B cell (primary cell): ENCODE data around the gene PCDHGB6. TPM values are rescaled to one million over a fixed set of nuclear protein-coding genes. Genes with fewer than 3 reads are reported as not detected.

Experiments
- ATAC-seq: fragments of 200-7000 bp; cut with Tn5 transposase; one replicate; pipeline ENCODE4 v1.10.0; 2021; ENCODE audit warnings: low read depth, mild to moderate bottlenecking, moderate number of reproducible peaks, moderate library complexity
- CTCF ChIA-PET: fragments of 350-600 bp; sonication (Branson Sonifier 250); formaldehyde crosslinking; loops from one replicate; lab custom pipeline; 2021; ENCODE audit warnings: antibody characterized with exemption, inconsistent platforms; lab: Charles Lee
- POLR2A ChIA-PET: fragments of 350-600 bp; sonication (Branson Sonifier 250); formaldehyde crosslinking; loops from one replicate; lab custom pipeline; 2021; ENCODE audit warnings: antibody characterized with exemption; lab: Charles Lee
- DNase-seq: peaks from one replicate; pipeline ENCODE4 v3.0.0; 2013
- H2AFZ ChIP-seq: 2 replicates; pipeline ENCODE4 v1.6.1; 2012; ENCODE audit warnings: mild to moderate bottlenecking, low read depth, low read length; ENCODE audit not compliant: insufficient read depth, poor library complexity, severe bottlenecking
- H3K27ac ChIP-seq, 2 donors: 1 replicate in 1 of 2; 2 replicates in 1 of 2; pipeline ENCODE4 v1.5.1; 2012 to 2013; ENCODE audit warnings: low read length in 2 of 2, mild to moderate bottlenecking in 2 of 2, moderate library complexity in 1 of 2
- H3K27me3 ChIP-seq, 4 experiments: fragments of 200-600 bp in 1 of 4; sonication (generic) in 1 of 4; replicated peaks in 1 of 4; 1 replicate in 2 of 4; 2 replicates in 2 of 4; pipeline versions ENCODE4 v1.6.1 to v1.7.0; 2013 to 2016; ENCODE audit warnings: low read length in 3 of 4, mild to moderate bottlenecking in 2 of 4, mixed read lengths in 1 of 4, moderate library complexity in 1 of 4; ENCODE audit not compliant: insufficient read depth in 4 of 4, control insufficient read depth in 3 of 4; ENCODE audit errors: control extremely low read depth in 1 of 4
- H3K36me3 ChIP-seq, 2 experiments: replicated peaks in 1 of 2; 1 replicate in 1 of 2; 2 replicates in 1 of 2; pipeline versions ENCODE4 v1.6.1 to v1.7.1; 2013; ENCODE audit warnings: low read length in 1 of 2; ENCODE audit not compliant: insufficient read depth in 2 of 2, control insufficient read depth in 1 of 2; ENCODE audit errors: control extremely low read depth in 1 of 2, extremely low read depth in 1 of 2
- H3K4me1 ChIP-seq, 2 donors: fragments of 200-600 bp in 1 of 2; sonication (generic) in 1 of 2; 1 replicate in 1 of 2; 2 replicates in 1 of 2; pipeline versions ENCODE4 v1.5.1 to v1.6.1; 2013 to 2017; ENCODE audit warnings: low read length in 2 of 2; ENCODE audit not compliant: control insufficient read depth in 2 of 2, insufficient read depth in 2 of 2
- H3K4me2 ChIP-seq: replicated peaks from 2 replicates; pipeline ENCODE3; 2012; ENCODE audit warnings: mild to moderate bottlenecking, low read depth, low read length; ENCODE audit not compliant: poor library complexity, severe bottlenecking
- H3K4me3 ChIP-seq, 5 experiments: fragments of 200-600 bp in 1 of 5; sonication (generic) in 1 of 5; 1 replicate in 3 of 5; 2 replicates in 2 of 5; pipeline versions ENCODE4 v1.5.1 to v1.7.0; 2011 to 2016; ENCODE audit warnings: low read length in 4 of 5, mild to moderate bottlenecking in 4 of 5, low read depth in 2 of 5, control low read depth in 1 of 5, moderate library complexity in 1 of 5; ENCODE audit not compliant: insufficient read depth in 1 of 5; ENCODE audit errors: control extremely low read depth in 1 of 5, extremely low read depth in 1 of 5
- H3K79me2 ChIP-seq: fragments of 200-600 bp; sonication (generic); one replicate; pipeline ENCODE4 v1.6.0; 2016; ENCODE audit warnings: low read length; ENCODE audit not compliant: control insufficient read depth, insufficient read depth
- H3K9ac ChIP-seq: fragments of 200-600 bp; sonication (generic); 2 replicates; pipeline ENCODE4 v1.6.1; 2017; ENCODE audit warnings: mild to moderate bottlenecking, low read length, moderate library complexity
- H3K9me3 ChIP-seq, 3 donors: one replicate each; pipeline versions ENCODE4 v1.6.1 to v1.7.1; 2013; ENCODE audit warnings: low read length in 2 of 3; ENCODE audit not compliant: control insufficient read depth in 2 of 3, insufficient read depth in 1 of 3; ENCODE audit errors: control extremely low read depth in 1 of 3
- H4K20me1 ChIP-seq: 2 replicates; pipeline ENCODE4 v1.6.0; 2012; ENCODE audit warnings: mild to moderate bottlenecking, low read length; ENCODE audit not compliant: insufficient read depth, control insufficient read depth, poor library complexity, severe bottlenecking
- H3K27ac Mint-ChIP-seq: one replicate; pipeline ENCODE4 v1.8.0; 2021; ENCODE audit warnings: mixed read lengths
- H3K27me3 Mint-ChIP-seq: one replicate; pipeline ENCODE4 v1.8.0; 2021; ENCODE audit warnings: mixed read lengths
- H3K4me1 Mint-ChIP-seq: one replicate; pipeline ENCODE4 v1.8.0; 2021; ENCODE audit warnings: mixed read lengths
- H3K4me3 Mint-ChIP-seq: one replicate; pipeline ENCODE4 v1.8.0; 2021; ENCODE audit warnings: mixed read lengths
- H3K9me3 Mint-ChIP-seq: one replicate; pipeline ENCODE4 v1.8.0; 2022; ENCODE audit warnings: mixed read lengths; ENCODE audit not compliant: insufficient read depth
- EZH2 ChIP-seq: IDR thresholded peaks from 2 replicates; pipeline ENCODE4 v1.6.1; 2012; ENCODE audit warnings: borderline replicate concordance, low read depth, mild to moderate bottlenecking, moderate library complexity, low read length; ENCODE audit not compliant: insufficient read depth, poor library complexity, severe bottlenecking
- WGBS: methylation state at CpG from one replicate; pipeline ENCODE4 v1.1.5; 2013; ENCODE audit warnings: missing lambda C conversion rate; ENCODE audit not compliant: insufficient coverage; 5-methylcytosine and 5-hydroxymethylcytosine counted together
- intact Hi-C: fragments of 100-400 bp; cut with micrococcal nuclease; formaldehyde crosslinking; loops from one replicate; pipeline ENCODE4 v1.10.0; 2022
- polyA plus RNA-seq: library from polyadenylated mRNA; depleted of rRNA; stranded (reverse); fragments of >200 nt; gene quantifications from 2 replicates; pipeline ENCODE4 v1.2.3, GENCODE V29; 2012
- total RNA-seq, 2 donors: library from RNA; stranded (reverse); fragments of 120-200 nt in 1 of 2; gene quantifications; 1 replicate in 1 of 2; 2 replicates in 1 of 2; pipeline versions ENCODE4 v1.2.3 to v1.2.4, GENCODE V29; 2013 to 2022
- TF ChIP-seq, protein P1 (sequence below): fragments of 200-600 bp; IDR thresholded peaks from one replicate; pipeline ENCODE4 v1.8.0; 2022; ENCODE audit warnings: antibody characterized with exemption, mild to moderate bottlenecking

Gene PCDHGB6
- total and polyA plus RNA-seq, 2 donors (not counting 1 experiment from before 2014, with no cell fraction given) = 0.33 to 2.1 TPM

DNA sequence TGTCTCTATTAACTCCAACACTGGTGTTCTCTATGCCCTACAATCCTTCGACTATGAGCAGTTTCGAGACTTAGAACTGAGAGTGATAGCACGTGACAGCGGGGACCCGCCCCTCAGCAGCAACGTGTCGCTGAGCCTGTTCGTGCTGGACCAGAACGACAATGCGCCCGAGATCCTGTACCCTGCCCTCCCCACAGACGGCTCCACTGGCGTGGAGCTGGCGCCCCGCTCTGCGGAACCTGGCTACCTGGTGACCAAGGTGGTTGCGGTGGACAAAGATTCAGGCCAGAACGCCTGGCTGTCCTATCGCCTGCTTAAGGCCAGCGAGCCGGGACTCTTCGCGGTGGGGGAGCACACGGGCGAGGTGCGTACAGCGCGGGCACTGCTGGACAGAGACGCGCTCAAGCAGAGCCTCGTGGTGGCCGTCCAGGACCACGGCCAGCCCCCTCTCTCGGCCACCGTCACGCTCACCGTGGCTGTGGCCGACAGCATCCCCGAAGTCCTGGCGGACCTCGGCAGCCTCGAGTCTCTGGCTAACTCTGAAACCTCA lies 15.0 kb downstream of the PCDHGB6 start:
- peaks cover 10 to 12% of the 10 kb centered on the region in 2 donors for H3K4me1 ChIP-seq
- Mint-ChIP-seq H3K4me1 (peaks cover 14% of the 10 kb centered on the region), H3K9me3 (peaks cover 7% of the 10 kb centered on the region), H3K4me3 (no peak overlapping the region), H3K27me3 (peaks cover 59% of the 10 kb centered on the region), H3K27ac (no peak overlapping the region)
- 34% methylated on average over 42 of the region's 42 CpGs for WGBS
- peaks cover 2 to 72% (median 60%) of the 10 kb centered on the region in 4 experiments for H3K27me3 ChIP-seq
- H3K9me3 ChIP-seq = peaks cover 2 to 60% (median 49%) of the 10 kb centered on the region in 3 donors
- TF ChIP-seq EZH2 = no peak
- TF ChIP-seq, protein P1, sequence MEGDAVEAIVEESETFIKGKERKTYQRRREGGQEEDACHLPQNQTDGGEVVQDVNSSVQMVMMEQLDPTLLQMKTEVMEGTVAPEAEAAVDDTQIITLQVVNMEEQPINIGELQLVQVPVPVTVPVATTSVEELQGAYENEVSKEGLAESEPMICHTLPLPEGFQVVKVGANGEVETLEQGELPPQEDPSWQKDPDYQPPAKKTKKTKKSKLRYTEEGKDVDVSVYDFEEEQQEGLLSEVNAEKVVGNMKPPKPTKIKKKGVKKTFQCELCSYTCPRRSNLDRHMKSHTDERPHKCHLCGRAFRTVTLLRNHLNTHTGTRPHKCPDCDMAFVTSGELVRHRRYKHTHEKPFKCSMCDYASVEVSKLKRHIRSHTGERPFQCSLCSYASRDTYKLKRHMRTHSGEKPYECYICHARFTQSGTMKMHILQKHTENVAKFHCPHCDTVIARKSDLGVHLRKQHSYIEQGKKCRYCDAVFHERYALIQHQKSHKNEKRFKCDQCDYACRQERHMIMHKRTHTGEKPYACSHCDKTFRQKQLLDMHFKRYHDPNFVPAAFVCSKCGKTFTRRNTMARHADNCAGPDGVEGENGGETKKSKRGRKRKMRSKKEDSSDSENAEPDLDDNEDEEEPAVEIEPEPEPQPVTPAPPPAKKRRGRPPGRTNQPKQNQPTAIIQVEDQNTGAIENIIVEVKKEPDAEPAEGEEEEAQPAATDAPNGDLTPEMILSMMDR = no peak
- H3K79me2 ChIP-seq = no peaks in the 10 kb centered on the region
- H2AFZ ChIP-seq = no peak overlapping the region
- H3K36me3 ChIP-seq = no peaks in the 10 kb centered on the region
- H3K4me2 ChIP-seq = no peak overlapping the region
- CTCF ChIA-PET = interaction anchor here (2.6 to 3.4 kb wide), 3 partner anchors 8 to 136 kb away, joined by 23 to 32 read pairs (median 26); partner anchors contain the start of gene PCDHGA12
- DNase-seq (no peak), ATAC-seq (no peak)
- H3K9ac ChIP-seq = no peak overlapping the region
- no peak overlapping the region for H3K27ac ChIP-seq
- intact Hi-C loops = no loop called here
- POLR2A ChIA-PET = interaction anchor here (0.6 kb wide), 1 partner anchor 87 kb away, joined by 3 read pairs; no protein-coding TSS in a partner anchor
- H4K20me1 ChIP-seq = no peaks in the 10 kb centered on the region
- no peak overlapping the region for H3K4me3 ChIP-seq

DNA sequence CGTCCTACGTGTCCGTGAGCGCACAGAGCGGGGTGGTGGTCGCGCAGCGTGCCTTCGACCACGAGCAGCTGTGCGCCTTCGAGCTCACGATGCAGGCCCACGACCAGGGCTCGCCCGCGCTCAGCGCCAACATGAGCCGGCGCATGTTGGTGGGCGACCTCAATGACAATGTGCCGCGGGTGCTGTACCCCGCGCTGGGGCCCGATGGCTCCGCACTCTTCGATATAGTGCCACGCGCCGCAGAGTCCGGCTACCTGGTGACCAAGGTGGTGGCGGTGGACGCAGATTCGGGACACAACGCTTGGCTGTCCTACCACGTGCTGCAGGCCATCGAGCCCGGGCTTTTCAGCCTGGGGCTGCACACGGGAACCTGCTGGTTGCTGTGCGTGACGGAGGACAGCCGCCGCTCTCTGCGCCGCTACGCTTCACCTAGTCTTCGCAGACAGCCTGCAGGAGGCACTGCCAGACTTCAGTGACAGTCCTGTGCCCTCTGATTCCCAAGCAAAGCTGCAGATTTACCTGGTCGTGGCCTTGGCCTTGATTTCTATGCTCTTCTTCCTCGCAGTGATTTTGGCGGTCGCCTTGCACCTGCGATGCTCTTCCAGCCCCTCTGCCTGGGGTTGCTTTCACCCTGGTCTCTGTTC lies 20.1 kb downstream of the PCDHGB6 start:
- Histone ChIP-seq H2AFZ (no peak overlapping the region), H3K36me3 (no peaks in the 10 kb centered on the region), H3K27me3 (peaks cover 0 to 55% (median 41%) of the 10 kb centered on the region in 4 experiments), H3K4me1 (peaks cover 15 to 17% of the 10 kb centered on the region in 2 donors), H3K27ac (no peak overlapping the region), H3K9me3 (peaks cover 0 to 54% (median 27%) of the 10 kb centered on the region in 3 donors), H4K20me1 (no peaks in the 10 kb centered on the region), H3K4me2 (no peak overlapping the region), H3K4me3 (no peak overlapping the region), H3K79me2 (no peaks in the 10 kb centered on the region), H3K9ac (no peak overlapping the region)
- H3K9me3 Mint-ChIP-seq = peaks cover 4% of the 10 kb centered on the region
- TF ChIP-seq, protein P1 = no peak
- no peak for TF ChIP-seq EZH2
- CTCF ChIA-PET = interaction anchor here (0.7 to 4.4 kb wide), 7 partner anchors 15 to 140 kb away, joined by 3 to 68 read pairs (median 3); partner anchors contain the start of genes PCDHGA10 and PCDHGB3
- H3K4me1 Mint-ChIP-seq = peaks cover 7% of the 10 kb centered on the region
- H3K27me3 Mint-ChIP-seq = peaks cover 49% of the 10 kb centered on the region
- ATAC-seq = no peak
- no peak overlapping the region for H3K4me3 Mint-ChIP-seq
- no peak for DNase-seq
- 64% methylated on average over 53 of the region's 53 CpGs for WGBS
- intact Hi-C loops = no loop called here
- no peak overlapping the region for H3K27ac Mint-ChIP-seq
- POLR2A ChIA-PET = no interaction called here
